Transverse colon (tissue), 3 donors: ENCODE results near the gene EBF3.

Experiments
- EP300 ChIP-seq: sonication (generic); formaldehyde crosslinking; IDR thresholded peaks from one replicate; pipeline ENCODE4 v1.6.1; 2017; ENCODE audit warnings: antibody characterized with exemption, low read depth
- TF ChIP-seq, protein P1 (sequence below), 5 experiments: fragments of 200-600 bp in 3 of 5; fragments of 450-650 bp in 2 of 5; sonication (generic) in 3 of 5; IDR thresholded peaks; 1 replicate in 2 of 5; 2 replicates in 3 of 5; pipeline ENCODE4 v1.5.1; 2016 to 2017; ENCODE audit warnings: antibody characterized with exemption in 5 of 5, inconsistent platforms in 3 of 5, mild to moderate bottlenecking in 2 of 5, moderate library complexity in 1 of 5

GRCh38 chr10:129792141-129792540, 171.9 kb downstream of the EBF3 start:
- TF ChIP-seq, protein P1, sequence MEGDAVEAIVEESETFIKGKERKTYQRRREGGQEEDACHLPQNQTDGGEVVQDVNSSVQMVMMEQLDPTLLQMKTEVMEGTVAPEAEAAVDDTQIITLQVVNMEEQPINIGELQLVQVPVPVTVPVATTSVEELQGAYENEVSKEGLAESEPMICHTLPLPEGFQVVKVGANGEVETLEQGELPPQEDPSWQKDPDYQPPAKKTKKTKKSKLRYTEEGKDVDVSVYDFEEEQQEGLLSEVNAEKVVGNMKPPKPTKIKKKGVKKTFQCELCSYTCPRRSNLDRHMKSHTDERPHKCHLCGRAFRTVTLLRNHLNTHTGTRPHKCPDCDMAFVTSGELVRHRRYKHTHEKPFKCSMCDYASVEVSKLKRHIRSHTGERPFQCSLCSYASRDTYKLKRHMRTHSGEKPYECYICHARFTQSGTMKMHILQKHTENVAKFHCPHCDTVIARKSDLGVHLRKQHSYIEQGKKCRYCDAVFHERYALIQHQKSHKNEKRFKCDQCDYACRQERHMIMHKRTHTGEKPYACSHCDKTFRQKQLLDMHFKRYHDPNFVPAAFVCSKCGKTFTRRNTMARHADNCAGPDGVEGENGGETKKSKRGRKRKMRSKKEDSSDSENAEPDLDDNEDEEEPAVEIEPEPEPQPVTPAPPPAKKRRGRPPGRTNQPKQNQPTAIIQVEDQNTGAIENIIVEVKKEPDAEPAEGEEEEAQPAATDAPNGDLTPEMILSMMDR (IDR thresholded peaks at IDR 0.05), result no peak
- TF ChIP-seq EP300, result no peak
